Mucosa of descending colon (tissue), 3 donors: ENCODE data around the gene ZKSCAN8. TPM values are rescaled to one million over a fixed set of nuclear protein-coding genes. Genes with fewer than 3 reads are reported as not detected.

ENCODE experiments used
- ATAC-seq: fragments of 200-7000 bp; cut with Tn5 transposase; one replicate; pipeline ENCODE4 v1.9.1; 2020; ENCODE audit warnings: mild to moderate bottlenecking, moderate library complexity
- DNase-seq, 3 donors: peaks; one replicate each; pipeline ENCODE4 v3.0.0-alpha.2; 2020
- H3K36me3 ChIP-seq: fragments of 200-600 bp; one replicate; pipeline ENCODE4 v1.8.0; 2021; ENCODE audit warnings: low read depth, mild to moderate bottlenecking
- H3K4me1 ChIP-seq: fragments of 200-600 bp; one replicate; pipeline ENCODE4 v1.8.0; 2021; ENCODE audit warnings: low read depth, mild to moderate bottlenecking
- H3K4me3 ChIP-seq: fragments of 200-600 bp; one replicate; pipeline ENCODE4 v1.8.0; 2021; ENCODE audit warnings: mild to moderate bottlenecking
- H3K9me3 ChIP-seq: fragments of 200-600 bp; one replicate; pipeline ENCODE4 v1.8.0; 2021; ENCODE audit warnings: mild to moderate bottlenecking
- intact Hi-C, 2 donors: fragments of 100-400 bp; cut with DNase I in 1 of 2; cut with micrococcal nuclease in 1 of 2; formaldehyde crosslinking; loops; one replicate each; pipeline versions ENCODE4 v1.11.0 to v1.11.1; 2022; cut with DNase I, micrococcal nuclease
- total RNA-seq, 3 donors: library from RNA; stranded (reverse); fragmentation: NEBNext Ultra II Directional in 2 of 3; extraction: Animal tissue kit (Norgen Biotek cat#: 25700) in 2 of 3; gene quantifications; one replicate each; pipeline versions ENCODE4 v1.2.1 to v1.2.4, GENCODE V29; 2021 to 2023
- TF ChIP-seq, protein P1 (sequence below): fragments of 200-600 bp; IDR thresholded peaks from one replicate; pipeline ENCODE4 v1.8.0; 2022; ENCODE audit warnings: antibody characterized with exemption, mild to moderate bottlenecking
- donor health status: DM: no; HTN: no; CAD: no; lungs with moderate emphysema.
- donor health status: DM: no; HTN: no; CAD: no.
- donor health status: DM: no; HTN: yes; CAD: no.

Gene ZKSCAN8
- total RNA-seq, 3 donors from 2014 or later, result 11.6 to 26.7 (median 16.6) TPM

DNA sequence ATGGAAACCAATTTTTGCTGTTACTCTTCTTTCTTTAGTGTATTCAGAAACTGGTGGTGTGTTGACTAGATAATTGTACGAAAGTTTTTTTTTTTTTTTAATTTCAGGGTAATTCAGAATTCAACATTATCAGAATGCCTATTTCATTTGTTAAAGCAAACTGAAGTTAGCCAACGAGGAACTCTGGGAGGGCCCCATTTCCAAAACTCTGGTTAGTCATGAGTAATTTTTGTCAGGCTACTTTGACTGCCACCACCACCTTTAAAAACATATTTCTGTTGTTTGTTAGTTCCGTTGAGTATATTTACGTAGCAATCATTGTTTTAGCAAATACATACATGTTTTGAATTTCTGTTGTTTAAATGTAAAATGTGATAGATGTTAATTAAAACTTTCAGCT lies 763 bp downstream of the ZKSCAN8 start:
- H3K4me3 ChIP-seq, result peak overlapping the region; percentile 79
- no peak for DNase-seq
- peaks cover 19% of the 10 kb centered on the region for H3K4me1 ChIP-seq
- no peaks in the 10 kb centered on the region for H3K9me3 ChIP-seq
- H3K36me3 ChIP-seq, result no peaks in the 10 kb centered on the region
- intact Hi-C loops, result loop anchor here in 1 of 2 donors (5.0 kb wide), 1 partner anchor 70 kb away; no protein-coding TSS in a partner anchor
- TF ChIP-seq, protein P1, sequence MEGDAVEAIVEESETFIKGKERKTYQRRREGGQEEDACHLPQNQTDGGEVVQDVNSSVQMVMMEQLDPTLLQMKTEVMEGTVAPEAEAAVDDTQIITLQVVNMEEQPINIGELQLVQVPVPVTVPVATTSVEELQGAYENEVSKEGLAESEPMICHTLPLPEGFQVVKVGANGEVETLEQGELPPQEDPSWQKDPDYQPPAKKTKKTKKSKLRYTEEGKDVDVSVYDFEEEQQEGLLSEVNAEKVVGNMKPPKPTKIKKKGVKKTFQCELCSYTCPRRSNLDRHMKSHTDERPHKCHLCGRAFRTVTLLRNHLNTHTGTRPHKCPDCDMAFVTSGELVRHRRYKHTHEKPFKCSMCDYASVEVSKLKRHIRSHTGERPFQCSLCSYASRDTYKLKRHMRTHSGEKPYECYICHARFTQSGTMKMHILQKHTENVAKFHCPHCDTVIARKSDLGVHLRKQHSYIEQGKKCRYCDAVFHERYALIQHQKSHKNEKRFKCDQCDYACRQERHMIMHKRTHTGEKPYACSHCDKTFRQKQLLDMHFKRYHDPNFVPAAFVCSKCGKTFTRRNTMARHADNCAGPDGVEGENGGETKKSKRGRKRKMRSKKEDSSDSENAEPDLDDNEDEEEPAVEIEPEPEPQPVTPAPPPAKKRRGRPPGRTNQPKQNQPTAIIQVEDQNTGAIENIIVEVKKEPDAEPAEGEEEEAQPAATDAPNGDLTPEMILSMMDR, result no peak
- no peak for ATAC-seq

GRCh38 chr6:28145231-28145630 lies 3.5 kb downstream of the ZKSCAN8 start:
- H3K9me3 ChIP-seq, result no peaks in the 10 kb centered on the region
- H3K4me3 ChIP-seq, result no peak overlapping the region
- TF ChIP-seq, protein P1, result no peak
- H3K4me1 ChIP-seq, result peaks cover 12% of the 10 kb centered on the region
- H3K36me3 ChIP-seq, result no peaks in the 10 kb centered on the region
- intact Hi-C loops, result no loop called here
- DNase-seq (no peak), ATAC-seq (no peak)

DNA sequence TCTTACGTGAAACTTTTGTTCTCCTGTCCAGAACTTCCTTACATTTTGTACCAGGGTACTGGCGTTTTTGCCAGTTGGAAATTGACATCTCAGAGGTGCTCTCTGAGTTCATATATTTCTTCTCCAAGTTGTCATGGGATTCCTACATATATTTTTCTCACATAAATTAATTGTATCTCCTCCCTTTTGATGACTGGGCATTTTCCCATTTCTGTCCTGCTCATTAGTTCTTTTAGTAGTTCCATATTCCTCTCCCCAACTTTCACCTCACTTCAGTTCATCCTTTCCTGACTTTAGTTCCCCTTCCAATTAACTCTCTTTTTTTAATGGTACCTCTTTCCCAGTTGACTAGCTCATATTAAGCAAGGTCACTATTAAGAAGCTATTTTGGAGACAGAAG lies 10.8 kb downstream of the ZKSCAN8 start:
- H3K4me3 ChIP-seq, result no peak overlapping the region
- no peak for ATAC-seq
- intact Hi-C loops, result no loop called here

GRCh38 chr6:28153546-28153945 lies 11.9 kb downstream of the ZKSCAN8 start:
- Histone ChIP-seq H3K4me3 (no peak overlapping the region), H3K4me1 (no peaks in the 10 kb centered on the region), H3K36me3 (peaks cover 14% of the 10 kb centered on the region), H3K9me3 (no peaks in the 10 kb centered on the region)
- intact Hi-C loops, result no loop called here
- TF ChIP-seq, protein P1, result no peak
- ATAC-seq (no peak), DNase-seq (no peak)

More for the DNA sequence above, 10.8 kb downstream of the ZKSCAN8 start:
- Histone ChIP-seq H3K9me3 (no peaks in the 10 kb centered on the region), H3K4me1 (no peaks in the 10 kb centered on the region), H3K36me3 (peaks cover 14% of the 10 kb centered on the region)
- TF ChIP-seq, protein P1, result no peak
- no peak for DNase-seq

GRCh38 chr6:28154357-28154756 lies 12.7 kb downstream of the ZKSCAN8 start:
- intact Hi-C loops, result no loop called here
- ATAC-seq (no peak), DNase-seq (no peak)
- TF ChIP-seq, protein P1, result no peak
- Histone ChIP-seq H3K9me3 (no peaks in the 10 kb centered on the region), H3K36me3 (peaks cover 14% of the 10 kb centered on the region), H3K4me1 (no peaks in the 10 kb centered on the region), H3K4me3 (no peak overlapping the region)

- DNase-seq (no peak), ATAC-seq (no peak)
- intact Hi-C loops, result no loop called here
- Histone ChIP-seq H3K4me1 (no peaks in the 10 kb centered on the region), H3K4me3 (no peak overlapping the region), H3K9me3 (no peaks in the 10 kb centered on the region), H3K36me3 (peaks cover 7% of the 10 kb centered on the region)
- TF ChIP-seq, protein P1, result no peak
Observed at GRCh38 chr6:28158318-28158717, 16.6 kb downstream of the ZKSCAN8 start.
